ENCODE data around the gene SLC22A14. TPM values are rescaled to one million over a fixed set of nuclear protein-coding genes. Genes with fewer than 3 reads are reported as not detected.

SLC22A14 gene
- total RNA-seq, 1 experiment from 2014 or later: not detected

- Mint-ChIP-seq H3K9me3 (no peaks in the 10 kb centered on the region), H3K4me3 (no peak overlapping the region), H3K27ac (no peak overlapping the region), H3K36me3 (ENCODE audit: insufficient read depth in 1 of 3, low read depth in 3 of 3) (no peaks in the 10 kb centered on the region), H3K4me1 (peaks cover 0 to 10% of the 10 kb centered on the region in 2 experiments; a peak in 3 of 4 replicates), H3K27me3 (ENCODE audit: low read depth) (peaks cover 3% of the 10 kb centered on the region)
- Histone ChIP-seq H3K4me2 (ENCODE audit: insufficient read depth, insufficient read length, low read length) (no peak overlapping the region), H4K5ac (ENCODE audit: insufficient read length, low read depth, low read length) (no peak overlapping the region), H3T11ph (ENCODE audit: low read length) (no peak overlapping the region), H3K79me2 (ENCODE audit: insufficient read depth, low read length) (no peaks in the 10 kb centered on the region), H2BK12ac (ENCODE audit: insufficient read length, low read depth, low read length) (no peak overlapping the region), H2AFZ (ENCODE audit: low read length) (no peak overlapping the region), H2AK5ac (ENCODE audit: insufficient read length, low read length) (no peak overlapping the region), H3K14ac (ENCODE audit: insufficient read depth, low read length) (no peak overlapping the region), H3K4ac (ENCODE audit: low read depth, low read length) (no peak overlapping the region), H3K27me3 (ENCODE audit: insufficient read depth, low read length) (no peaks in the 10 kb centered on the region), H2BK15ac (ENCODE audit: low read depth, low read length) (no peak overlapping the region), H3K9ac (ENCODE audit: extremely low read depth, insufficient read length, low read length) (no peak overlapping the region), H3K27ac (ENCODE audit: insufficient read length, low read depth, low read length) (no peak overlapping the region), H3K79me1 (ENCODE audit: insufficient read depth, low read depth, low read length, poor library complexity, severe bottlenecking) (no peaks in the 10 kb centered on the region), H2BK20ac (ENCODE audit: low read depth, low read length, poor library complexity, severe bottlenecking) (no peak overlapping the region), H3K23ac (ENCODE audit: insufficient read length, low read depth, low read length) (no peak overlapping the region), H4K8ac (replicated peaks; ENCODE audit: insufficient read length, low read depth, low read length) (no peak overlapping the region), H3K56ac (ENCODE audit: insufficient read length, low read depth, low read length) (no peak overlapping the region), H2BK120ac (ENCODE audit: low read depth, low read length, poor library complexity, severe bottlenecking) (no peak overlapping the region), H3K18ac (ENCODE audit: insufficient read length, low read depth, low read length) (no peak overlapping the region), H4K20me1 (ENCODE audit: control insufficient read depth, insufficient read depth, insufficient read length) (no peaks in the 10 kb centered on the region), H2BK5ac (ENCODE audit: insufficient read length, low read length) (no peak overlapping the region), H3K4me1 (ENCODE audit: insufficient read depth, low read length) (no peaks in the 10 kb centered on the region), H3K9me3 (ENCODE audit: control insufficient read depth, low read depth, low read length) (no peaks in the 10 kb centered on the region), H3K23me2 (ENCODE audit: insufficient read length, low read depth, low read length, poor library complexity, severe bottlenecking) (no peaks in the 10 kb centered on the region), H4K91ac (ENCODE audit: insufficient read length, low read depth, low read length) (no peak overlapping the region)
- DNase-seq: no peak
- WGBS (ENCODE audit: extremely low coverage, insufficient read length, low lambda C conversion rate): no CpG with 5 or more reads among the region's 11 CpGs
- no peak for TF ChIP-seq CTCF (conservative IDR thresholded peaks at IDR 0.05)
Observed at GRCh38 chr3:38313695-38314094, 31.6 kb downstream of the SLC22A14 start.

Measured in H9 (cell line).